Stimulated activated CD4-positive, alpha-beta T cell treated with anti-CD3 and anti-CD28 coated beads, Interleukin-4, amount 100 ng/mL, for 4 hours (primary cell): Measurements from ENCODE around the gene CDH4.

Experiments
- DNase-seq, 2 experiments: peaks; one replicate each; pipeline ENCODE4 v3.0.0-alpha.2; 2020

Gene CDH4

GRCh38 chr20:61665528-61666470 is 413.7 kb downstream of the CDH4 start:
- DNase-seq, result no peak

- no peak for DNase-seq
Observed at GRCh38 chr20:61666471-61666832, 414.4 kb downstream of the CDH4 start.

DNA sequence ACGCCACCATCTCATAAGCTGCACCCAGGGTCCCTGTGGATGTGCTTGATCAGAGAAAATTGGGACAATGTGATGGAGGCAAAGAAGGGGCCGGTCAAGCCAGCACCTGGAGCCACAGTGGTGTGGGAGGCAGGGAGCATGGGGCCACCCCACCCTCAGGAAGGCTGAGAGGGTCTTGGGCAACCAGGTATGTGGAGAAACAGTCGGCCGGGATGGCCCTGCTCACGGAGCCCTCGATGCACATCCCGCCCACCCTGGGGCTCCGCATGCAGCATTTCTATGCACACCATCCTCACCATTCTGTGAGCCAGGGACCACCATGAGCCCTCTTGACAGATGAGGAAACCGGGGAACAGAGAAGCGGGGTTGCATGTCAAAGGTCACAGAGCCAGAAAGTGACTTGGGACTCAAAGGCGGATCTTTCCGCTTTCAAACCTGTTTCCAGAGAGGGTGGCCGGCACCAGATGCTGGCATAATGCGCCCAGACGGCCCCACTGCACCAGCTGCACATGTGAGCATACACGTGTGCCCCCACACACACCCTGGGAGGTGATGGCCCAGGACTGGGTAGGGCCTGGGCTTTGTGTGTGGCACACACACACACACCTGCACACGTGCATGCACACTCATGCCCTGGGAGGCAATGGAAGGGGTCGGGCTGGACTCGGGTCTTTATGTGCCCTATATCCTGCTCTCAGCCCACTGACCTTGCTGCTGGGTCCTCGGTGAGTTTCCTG is 415.2 kb downstream of the CDH4 start:
- no peak for DNase-seq

GRCh38 chr20:61668065-61668650 is 416.1 kb downstream of the CDH4 start:
- no peak for DNase-seq

- DNase-seq, result no peak
Observed at GRCh38 chr20:61668771-61669503, 416.9 kb downstream of the CDH4 start.

DNA sequence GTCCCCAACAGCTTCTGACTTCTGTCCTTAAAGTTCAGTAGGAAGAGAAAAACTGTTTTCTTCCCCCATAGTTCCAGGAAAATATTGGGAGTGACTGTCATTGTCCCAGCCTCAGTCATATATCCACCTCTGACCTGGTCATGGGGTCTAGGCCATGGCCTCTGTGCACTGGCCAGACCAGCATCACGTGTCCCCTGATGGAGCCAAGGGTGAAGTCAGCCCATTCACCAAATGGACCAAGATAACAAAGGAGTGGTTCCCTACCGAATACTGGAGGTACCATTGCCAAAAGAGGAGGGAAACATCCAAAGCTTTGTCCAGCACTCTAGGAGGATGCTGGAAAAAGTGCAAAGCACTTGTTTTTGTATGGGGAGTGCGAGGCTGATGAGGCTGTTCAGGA is 418.2 kb downstream of the CDH4 start:
- DNase-seq, result no peak

DNA sequence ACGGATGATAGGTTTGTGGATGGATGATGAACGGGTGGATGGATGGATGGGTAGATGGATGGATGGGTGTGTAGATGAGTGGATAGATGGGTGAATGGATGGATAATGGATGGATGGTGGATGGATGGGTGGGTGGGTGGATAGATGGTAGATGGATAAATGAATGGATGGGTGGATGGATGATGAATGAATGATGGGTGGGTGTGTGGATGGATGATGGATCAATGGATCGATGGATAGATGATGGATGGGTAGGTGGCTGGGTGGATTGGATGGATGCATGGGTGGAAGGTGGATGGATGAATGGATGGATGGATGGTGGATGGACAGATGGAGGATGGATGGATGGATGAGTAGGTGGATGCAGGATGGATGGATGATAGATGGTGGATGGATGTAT is 419.5 kb downstream of the CDH4 start:
- no peak for DNase-seq

- DNase-seq, result no peak
Observed at GRCh38 chr20:61673152-61673847, 421.2 kb downstream of the CDH4 start.

- DNase-seq, result no peak
Observed at GRCh38 chr20:61674121-61674520, 422.1 kb downstream of the CDH4 start.

GRCh38 chr20:61674688-61675087 is 422.6 kb downstream of the CDH4 start:
- DNase-seq, result no peak

DNA sequence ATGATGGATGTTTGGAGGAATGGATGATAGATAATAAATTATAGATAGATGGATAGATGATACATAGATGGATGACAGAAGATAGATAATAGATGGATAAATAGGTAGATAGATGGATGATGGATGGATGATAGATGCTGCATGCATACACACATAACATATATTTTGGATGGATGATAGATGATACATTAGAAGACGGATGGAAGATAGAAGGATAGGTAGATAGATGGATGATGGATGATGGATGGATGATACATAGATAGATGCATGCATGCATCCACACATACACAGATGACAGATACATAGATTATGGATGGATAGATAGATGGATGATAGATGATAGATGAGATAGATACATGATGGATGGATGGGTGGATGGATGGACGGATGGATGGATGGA is 425.9 kb downstream of the CDH4 start:
- no peak for DNase-seq

GRCh38 chr20:61678437-61678836 is 426.4 kb downstream of the CDH4 start:
- no peak for DNase-seq

DNA sequence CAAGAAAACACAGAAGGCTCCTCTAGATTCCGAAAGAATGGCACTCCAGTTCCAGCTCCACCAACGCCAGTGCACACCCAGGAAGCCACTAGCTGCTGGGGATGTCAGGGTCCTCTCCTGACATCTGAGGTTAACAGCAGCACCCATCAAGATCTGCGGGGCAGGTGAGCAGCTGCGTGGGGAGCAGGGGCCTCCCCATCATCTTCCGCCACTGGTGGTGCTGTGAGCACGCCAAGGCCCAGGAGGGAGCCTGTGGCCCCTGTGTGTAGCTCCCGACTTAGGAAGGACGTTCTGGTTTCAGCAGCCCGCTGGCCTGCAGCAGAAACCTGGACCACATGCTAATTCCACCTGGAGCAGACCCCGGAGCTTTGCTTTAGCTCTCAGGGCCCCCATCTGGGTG is 427.4 kb downstream of the CDH4 start:
- no peak for DNase-seq

GRCh38 chr20:61680096-61680495 is 428.0 kb downstream of the CDH4 start:
- no peak for DNase-seq

GRCh38 chr20:61682114-61682995 is 430.3 kb downstream of the CDH4 start:
- no peak for DNase-seq

DNA sequence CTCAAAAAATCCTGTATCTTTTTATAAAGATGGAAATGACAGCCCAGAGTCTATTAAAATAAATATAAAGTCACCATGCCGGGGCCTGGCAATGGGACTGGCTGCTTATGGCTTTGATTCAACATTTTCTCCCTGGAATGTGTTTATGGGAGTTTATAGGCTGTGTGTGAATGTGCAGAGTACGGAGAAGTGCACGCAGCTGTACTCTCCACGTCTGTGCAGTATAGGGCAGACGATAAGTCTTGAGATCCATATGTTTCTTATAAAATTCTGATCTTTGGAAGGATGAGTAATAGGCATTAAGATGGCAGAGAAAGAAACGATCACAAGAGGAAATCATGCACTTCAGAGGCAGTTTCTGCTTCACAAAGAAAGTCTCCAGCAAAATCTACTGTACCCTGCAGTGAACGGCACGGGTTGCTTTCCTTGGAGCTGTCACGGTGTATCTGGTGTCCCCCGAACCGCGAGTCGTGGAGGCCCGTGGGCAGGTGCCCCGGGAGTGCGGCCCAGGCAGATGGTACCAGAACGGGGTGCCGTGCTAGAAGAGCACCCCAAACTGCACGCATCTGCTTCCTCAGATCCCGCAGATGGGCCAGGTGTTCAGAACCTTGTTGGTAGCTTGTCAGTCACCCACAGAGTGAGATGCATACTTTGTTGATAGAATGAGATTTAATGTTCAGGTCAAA is 431.1 kb downstream of the CDH4 start:
- no peak for DNase-seq

DNA sequence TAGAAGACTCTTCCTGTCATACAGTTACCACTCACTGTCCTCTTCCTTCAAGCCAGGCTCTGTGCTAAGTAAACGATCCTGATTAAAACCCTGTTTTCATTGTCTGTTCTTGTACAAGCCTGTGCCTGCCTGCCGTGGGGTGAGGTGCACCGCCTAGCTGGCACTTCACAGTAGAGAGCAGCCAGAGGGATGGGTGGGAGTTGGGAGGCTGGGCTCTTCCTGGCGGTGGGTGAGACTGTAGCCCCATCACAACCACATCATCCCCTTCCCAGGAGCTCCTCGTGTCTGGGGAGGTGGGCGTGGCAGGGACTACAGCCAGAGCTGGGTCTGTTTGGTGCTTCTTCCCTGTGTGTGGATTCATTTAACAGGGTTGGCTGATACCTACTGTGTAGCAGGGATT is 431.7 kb downstream of the CDH4 start:
- no peak for DNase-seq

- no peak for DNase-seq
Observed at GRCh38 chr20:61684136-61684535, 432.1 kb downstream of the CDH4 start.

GRCh38 chr20:61684583-61685235 is 432.6 kb downstream of the CDH4 start:
- DNase-seq, result no peak

- no peak for DNase-seq
Observed at GRCh38 chr20:61685462-61685861, 433.4 kb downstream of the CDH4 start.
